T-helper 1 cell treated with Interleukin-12 subunit alpha and Interleukin-12 subunit beta and Interleukin-4 antibody, amounts not matched to agents 30 ng/mL and 1 ng/mL, for 36 hours (primary cell): Measurements from ENCODE around the gene PCDHB10. TPM values are rescaled to one million over a fixed set of nuclear protein-coding genes. Genes with fewer than 3 reads are reported as not detected.
"Not testable (repeated sequence)": the region's sequence is repeated elsewhere in the genome, so short reads cannot be mapped to it uniquely, and the experiment has no call there.

Source experiments
- intact Hi-C: fragments of 100-400 bp; cut with micrococcal nuclease; formaldehyde crosslinking; loops from one replicate; pipeline ENCODE4 v1.15.1; 2024
- total RNA-seq: library from RNA; stranded (reverse); gene quantifications from 2 replicates; pipeline ENCODE4 v1.2.3, GENCODE V29; 2022

PCDHB10 gene
- total RNA-seq = not detected in 2 replicates

GRCh38 chr5:141192110-141192725, at the start of gene PCDHB10:
Gene PCDHB10 (plus strand): TSS chr5:141192353. CDS start chr5:141192553, 200 bp downstream.
- intact Hi-C loops = loop anchor here (10.0 kb wide), 1 partner anchor 173 kb away; the partner anchor contains the start of gene PCDHGA5

- intact Hi-C loops = loop anchor here (10.0 kb wide), 1 partner anchor 265 kb away; the partner anchor contains the start of gene PCDHA13
These were observed 42.3 kb upstream of the PCDHB10 start, which contains the start of gene PCDHB6 for GRCh38 chr5:141149812-141150211. Gene PCDHB6 (plus strand): TSS chr5:141150057. CDS start chr5:141150258, 201 bp downstream.

DNA sequence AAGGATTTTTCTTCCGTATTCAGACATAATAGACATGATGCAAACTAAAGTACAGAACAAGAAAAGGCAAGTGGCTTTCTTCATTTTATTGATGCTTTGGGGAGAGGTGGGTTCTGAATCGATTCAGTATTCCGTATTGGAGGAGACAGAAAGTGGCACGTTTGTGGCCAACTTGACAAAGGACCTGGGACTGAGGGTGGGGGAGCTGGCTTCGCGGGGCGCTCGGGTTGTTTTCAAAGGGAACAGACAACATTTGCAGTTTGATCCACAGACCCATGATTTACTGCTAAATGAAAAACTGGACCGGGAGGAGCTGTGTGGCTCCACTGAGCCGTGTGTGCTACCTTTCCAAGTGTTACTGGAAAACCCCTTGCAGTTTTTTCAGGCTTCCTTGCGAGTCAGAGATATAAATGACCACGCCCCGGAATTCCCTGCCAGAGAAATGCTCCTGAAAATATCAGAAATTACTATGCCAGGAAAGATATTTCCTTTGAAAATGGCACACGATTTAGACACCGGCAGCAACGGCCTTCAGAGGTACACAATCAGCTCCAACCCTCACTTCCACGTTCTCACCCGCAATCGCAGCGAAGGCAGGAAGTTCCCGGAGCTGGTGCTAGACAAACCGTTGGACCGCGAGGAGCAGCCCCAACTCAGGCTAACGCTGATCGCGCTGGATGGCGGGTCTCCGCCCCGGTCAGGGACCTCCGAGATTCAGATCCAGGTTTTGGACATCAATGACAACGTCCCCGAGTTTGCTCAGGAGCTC, 41.7 kb upstream of the PCDHB10 start:
- intact Hi-C loops = loop anchor here (10.0 kb wide), 1 partner anchor 266 kb away; the partner anchor contains the start of gene PCDHA13

DNA sequence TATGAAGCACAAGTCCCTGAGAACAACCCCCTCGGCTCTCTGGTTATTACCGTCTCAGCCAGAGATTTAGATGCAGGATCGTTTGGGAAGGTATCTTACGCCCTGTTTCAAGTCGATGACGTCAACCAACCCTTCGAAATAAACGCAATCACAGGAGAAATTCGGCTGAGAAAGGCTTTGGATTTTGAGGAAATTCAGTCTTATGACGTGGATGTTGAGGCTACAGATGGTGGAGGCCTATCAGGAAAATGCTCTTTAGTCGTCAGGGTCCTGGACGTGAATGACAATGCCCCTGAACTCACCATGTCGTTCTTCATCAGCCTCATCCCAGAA, 41.2 kb upstream of the PCDHB10 start:
- intact Hi-C loops = loop anchor here (10.0 kb wide), 1 partner anchor 266 kb away; the partner anchor contains the start of gene PCDHA13

DNA sequence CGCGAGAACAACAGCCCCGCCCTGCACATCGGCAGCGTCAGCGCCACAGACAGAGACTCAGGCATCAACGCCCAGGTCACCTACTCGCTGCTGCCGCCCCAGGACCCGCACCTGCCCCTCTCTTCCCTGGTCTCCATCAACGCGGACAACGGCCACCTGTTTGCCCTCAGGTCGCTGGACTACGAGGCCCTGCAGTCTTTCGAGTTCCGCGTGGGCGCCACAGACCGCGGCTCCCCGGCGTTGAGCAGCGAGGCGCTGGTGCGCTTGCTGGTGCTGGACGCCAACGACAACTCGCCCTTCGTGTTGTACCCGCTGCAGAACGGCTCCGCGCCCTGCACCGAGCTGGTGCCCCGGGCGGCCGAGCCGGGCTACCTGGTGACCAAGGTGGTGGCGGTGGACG, 40.5 kb upstream of the PCDHB10 start:
- intact Hi-C loops = loop anchor here (10.0 kb wide), 1 partner anchor 267 kb away; the partner anchor contains the start of gene PCDHA13

- intact Hi-C loops = loop anchor here (10.0 kb wide), 1 partner anchor 267 kb away; the partner anchor contains the start of gene PCDHA13
These were observed 40.1 kb upstream of the PCDHB10 start for GRCh38 chr5:141152096-141152495.

DNA sequence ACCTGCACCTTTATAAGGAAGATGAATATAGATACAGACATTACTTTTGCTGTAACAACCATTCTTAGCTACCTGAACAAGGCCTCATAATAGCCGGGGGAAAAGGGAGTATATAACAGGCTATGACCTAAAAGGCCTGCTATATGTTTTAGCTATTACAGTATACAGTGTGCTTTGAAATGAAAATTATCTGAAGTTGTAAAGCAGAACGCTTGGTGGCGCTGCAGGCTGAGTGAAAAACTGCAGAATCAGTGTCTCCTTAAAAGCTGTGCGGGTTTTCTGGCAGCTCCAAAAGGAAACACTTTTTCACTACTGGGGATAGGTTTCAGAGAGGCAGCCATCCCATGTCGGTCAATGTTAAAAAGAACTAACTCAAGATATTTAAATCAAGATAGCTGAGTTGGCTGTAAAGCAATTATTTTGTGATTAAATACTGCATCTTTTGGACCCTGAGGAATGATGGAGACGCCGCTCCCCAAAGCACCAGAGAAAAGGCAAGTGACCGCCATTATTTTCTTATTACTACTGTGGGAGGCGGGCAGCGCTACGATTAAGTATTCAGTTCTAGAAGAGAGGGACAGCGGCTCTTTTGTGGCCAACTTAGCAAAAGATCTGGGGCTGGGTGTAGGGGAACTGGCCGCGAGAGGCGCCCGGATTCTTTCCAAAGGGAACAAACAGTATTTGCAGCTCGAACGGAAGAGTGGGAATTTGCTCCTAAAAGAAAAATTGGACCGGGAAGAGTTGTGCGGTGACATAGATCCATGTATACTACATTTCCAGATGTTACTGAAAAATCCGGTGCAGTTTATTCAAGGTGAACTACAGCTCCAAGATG, 36.4 kb upstream of the PCDHB10 start:
- intact Hi-C loops = loop anchor here (10.0 kb wide), 1 partner anchor 271 kb away; the partner anchor contains the start of gene PCDHA13

DNA sequence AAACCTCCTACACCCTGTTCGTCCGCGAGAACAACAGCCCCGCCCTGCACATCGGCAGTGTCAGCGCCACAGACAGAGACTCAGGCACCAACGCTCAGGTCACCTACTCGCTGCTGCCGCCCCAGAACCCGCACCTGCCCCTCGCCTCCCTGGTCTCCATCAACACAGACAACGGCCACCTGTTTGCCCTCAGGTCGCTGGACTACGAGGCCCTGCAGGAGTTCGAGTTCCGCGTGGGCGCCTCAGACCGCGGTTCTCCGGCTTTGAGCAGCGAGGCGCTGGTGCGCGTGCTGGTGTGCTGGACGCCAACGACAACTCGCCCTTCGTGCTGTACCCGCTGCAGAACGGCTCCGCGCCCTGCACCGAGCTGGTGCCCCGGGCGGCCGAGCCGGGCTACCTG, 34.8 kb upstream of the PCDHB10 start:
- intact Hi-C loops = loop anchor here (10.0 kb wide), 1 partner anchor 273 kb away; the partner anchor contains the start of gene PCDHA13

GRCh38 chr5:141157901-141158300, 34.3 kb upstream of the PCDHB10 start:
- intact Hi-C loops = loop anchor here (10.0 kb wide), 1 partner anchor 273 kb away; the partner anchor contains the start of gene PCDHA13

- intact Hi-C loops = no loop called here
These were observed 19.6 kb upstream of the PCDHB10 start, which contains the start of gene PCDHB7 for GRCh38 chr5:141172381-141173204. Gene PCDHB7 (plus strand): TSS chr5:141172644. CDS start chr5:141172836, 192 bp downstream.

DNA sequence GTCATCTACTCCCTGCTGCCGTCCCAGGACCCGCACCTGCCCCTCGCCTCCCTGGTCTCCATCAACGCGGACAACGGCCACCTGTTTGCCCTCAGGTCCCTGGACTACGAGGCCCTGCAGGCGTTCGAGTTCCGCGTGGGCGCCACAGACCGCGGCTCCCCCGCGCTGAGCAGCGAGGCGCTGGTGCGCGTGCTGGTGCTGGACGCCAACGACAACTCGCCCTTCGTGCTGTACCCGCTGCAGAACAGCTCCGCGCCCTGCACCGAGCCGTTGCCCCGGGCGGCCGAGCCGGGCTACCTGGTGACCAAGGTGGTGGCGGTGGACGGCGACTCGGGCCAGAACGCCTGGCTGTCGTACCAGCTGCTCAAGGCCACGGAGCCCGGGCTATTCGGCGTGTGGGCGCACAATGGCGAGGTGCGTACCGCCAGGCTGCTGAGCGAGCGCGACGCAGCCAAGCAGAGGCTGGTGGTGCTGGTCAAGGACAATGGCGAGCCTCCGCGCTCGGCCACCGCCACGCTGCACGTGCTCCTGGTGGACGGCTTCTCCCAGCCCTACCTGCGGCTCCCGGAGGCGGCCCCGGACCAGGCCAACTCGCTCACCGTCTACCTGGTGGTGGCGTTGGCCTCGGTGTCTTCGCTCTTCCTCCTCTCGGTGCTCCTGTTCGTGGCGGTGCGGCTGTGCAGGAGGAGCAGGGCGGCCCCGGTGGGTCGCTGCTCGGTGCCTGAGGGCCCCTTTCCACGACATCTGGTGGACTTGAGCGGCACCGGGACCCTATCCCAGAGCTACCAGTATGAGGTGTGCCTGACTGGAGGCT, 17.7 kb upstream of the PCDHB10 start:
- intact Hi-C loops = not testable (repeated sequence)

DNA sequence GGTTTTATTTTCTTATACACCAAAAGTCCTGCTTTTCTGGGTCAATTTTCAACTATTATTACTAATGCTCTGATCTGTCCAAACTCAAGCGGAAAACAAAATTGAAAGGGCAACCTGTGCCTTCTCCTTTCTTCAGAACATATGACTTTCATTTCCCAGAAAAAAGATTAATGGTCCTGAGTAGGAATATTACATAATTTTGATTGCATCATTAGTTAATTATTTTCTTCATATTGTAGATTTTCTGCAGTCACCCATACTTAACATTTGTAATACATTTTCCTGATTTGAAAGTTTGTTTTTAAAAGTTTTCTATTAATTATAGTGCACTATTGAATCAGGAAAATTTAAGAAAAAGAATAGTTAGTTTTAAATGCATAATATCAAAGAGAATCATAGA, 16.2 kb upstream of the PCDHB10 start:
- intact Hi-C loops = no loop called here

GRCh38 chr5:141177577-141178191, 14.5 kb upstream of the PCDHB10 start, which contains the start of gene PCDHB8:
Gene PCDHB8 (plus strand): TSS chr5:141177790. CDS start chr5:141178035, 245 bp downstream.
- intact Hi-C loops = loop anchor here (2.0 kb wide), 1 partner anchor 37 kb away; no protein-coding TSS in a partner anchor

GRCh38 chr5:141179371-141179770, 12.8 kb upstream of the PCDHB10 start:
- intact Hi-C loops = loop anchor here (2.0 kb wide), 1 partner anchor 35 kb away; no protein-coding TSS in a partner anchor

DNA sequence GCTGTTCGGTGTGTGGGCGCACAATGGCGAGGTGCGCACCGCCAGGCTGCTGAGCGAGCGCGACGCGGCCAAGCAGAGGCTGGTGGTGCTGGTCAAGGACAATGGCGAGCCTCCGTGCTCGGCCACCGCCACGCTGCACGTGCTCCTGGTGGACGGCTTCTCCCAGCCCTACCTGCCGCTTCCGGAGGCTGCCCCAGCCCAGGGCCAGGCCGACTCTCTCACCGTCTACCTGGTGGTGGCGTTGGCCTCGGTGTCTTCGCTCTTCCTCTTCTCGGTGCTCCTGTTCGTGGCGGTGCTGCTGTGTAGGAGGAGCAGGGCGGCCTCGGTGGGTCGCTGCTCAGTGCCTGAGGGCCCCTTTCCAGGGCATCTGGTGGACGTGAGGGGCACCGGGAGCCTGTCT, 12.3 kb upstream of the PCDHB10 start:
- intact Hi-C loops = loop anchor here (2.0 to 10.0 kb wide), 2 partner anchors 35 to 335 kb away; partner anchors contain the start of genes PCDHA8 and PCDHA9

GRCh38 chr5:141180313-141180712, 11.8 kb upstream of the PCDHB10 start:
- intact Hi-C loops = loop anchor here (10.0 kb wide), 1 partner anchor 336 kb away; the partner anchor contains the start of genes PCDHA8 and PCDHA9

DNA sequence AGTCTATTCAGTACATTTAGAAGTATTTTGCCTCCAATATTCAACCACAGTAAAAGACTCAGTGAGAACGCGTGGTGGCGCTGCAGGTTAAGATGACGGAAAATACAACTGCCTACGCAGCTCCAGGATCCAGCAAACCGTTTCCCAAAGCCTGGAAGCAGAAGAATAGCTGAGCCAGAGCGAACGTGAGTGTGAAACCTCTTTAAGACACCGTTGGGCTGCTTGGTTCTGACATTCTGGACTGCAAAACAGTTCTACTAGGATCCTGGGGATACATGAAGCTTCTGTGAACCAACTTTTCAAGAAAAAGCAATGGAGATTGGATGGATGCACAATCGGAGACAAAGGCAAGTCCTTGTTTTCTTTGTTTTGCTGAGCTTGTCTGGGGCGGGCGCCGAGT, 9.9 kb upstream of the PCDHB10 start, which contains the start of gene PCDHB16:
PCDHB16 (plus strand) TSS at position 140 of the 400 bp plus-strand sequence; CDS start at position 313, 173 bp downstream.
- intact Hi-C loops = loop anchor here (10.0 kb wide), 1 partner anchor 337 kb away; the partner anchor contains the start of genes PCDHA8 and PCDHA9
